Endometrial microvascular endothelial cells (primary cell): Measurements from ENCODE around the gene SYNPO. TPM values are rescaled to one million over a fixed set of nuclear protein-coding genes. Genes with fewer than 3 reads are reported as not detected.

Experiments used
- in situ Hi-C: cut with HindIII; loops from 2 replicates; pipeline ENCODE4 v1.10.0; 2017; ENCODE audit warnings: low sequenced_read_pairs, low pct_unique_long_range_greater_than_20kb; ENCODE audit errors: inconsistent ontology term
- total RNA-seq: library from RNA; depleted of rRNA; stranded (reverse); fragments of >200 nt; gene quantifications from one replicate; pipeline ENCODE4 v1.2.3, GENCODE V29; 2015; ENCODE audit errors: inconsistent ontology term

Gene SYNPO
- total RNA-seq, 1 donor from 2014 or later = 34.8 TPM

DNA sequence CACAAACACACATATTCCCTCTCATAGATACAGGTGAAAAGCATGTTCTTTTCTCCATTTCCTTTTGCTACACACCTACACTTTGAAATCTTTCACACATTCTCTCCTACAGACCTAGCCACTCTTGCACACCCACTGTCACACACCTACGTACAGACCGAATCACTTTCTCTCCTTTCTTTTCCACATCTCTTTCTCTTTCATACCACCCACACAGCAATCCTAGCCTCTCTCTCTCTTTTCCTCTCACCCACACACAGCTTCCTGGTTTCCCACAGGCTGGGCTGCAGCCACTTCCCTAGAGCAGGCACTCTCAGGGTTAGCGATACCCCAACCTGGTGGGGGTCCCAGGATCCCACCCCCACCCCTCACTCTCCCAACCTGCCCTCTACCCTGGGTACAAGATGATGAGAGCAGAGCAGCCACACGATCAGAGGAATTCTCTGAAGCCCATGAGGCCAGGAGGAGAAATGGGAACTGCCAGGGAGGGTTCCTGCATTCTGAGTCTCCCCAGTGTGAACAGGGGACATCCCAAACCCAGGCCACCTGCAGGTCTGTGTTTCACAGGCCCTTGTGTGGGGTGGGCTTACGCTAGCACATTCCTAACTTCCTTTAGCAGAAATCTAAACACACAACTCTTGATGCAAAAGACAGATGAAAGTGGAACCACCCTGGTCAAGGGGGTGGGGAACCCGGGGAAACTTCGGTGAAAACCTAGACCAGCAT lies 17.1 kb upstream of the SYNPO start:
- in situ Hi-C loops = no loop called here

DNA sequence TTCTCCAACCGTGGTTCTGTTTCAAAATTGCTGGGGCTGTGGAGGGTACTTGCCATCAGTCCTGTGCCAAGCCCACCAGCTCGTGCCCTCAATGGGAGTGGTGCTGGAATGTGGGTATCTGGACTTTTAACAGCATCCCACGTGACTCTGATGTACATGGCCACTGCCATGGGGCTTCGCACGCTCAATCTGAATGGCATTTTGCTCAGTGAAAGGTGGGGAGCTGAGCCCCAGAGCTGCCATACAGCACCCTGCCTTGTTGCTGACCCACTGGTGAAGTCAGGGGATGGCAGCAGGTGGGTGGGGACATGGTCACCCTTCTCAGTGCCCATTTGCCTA lies 16.6 kb upstream of the SYNPO start:
- in situ Hi-C loops = no loop called here

DNA sequence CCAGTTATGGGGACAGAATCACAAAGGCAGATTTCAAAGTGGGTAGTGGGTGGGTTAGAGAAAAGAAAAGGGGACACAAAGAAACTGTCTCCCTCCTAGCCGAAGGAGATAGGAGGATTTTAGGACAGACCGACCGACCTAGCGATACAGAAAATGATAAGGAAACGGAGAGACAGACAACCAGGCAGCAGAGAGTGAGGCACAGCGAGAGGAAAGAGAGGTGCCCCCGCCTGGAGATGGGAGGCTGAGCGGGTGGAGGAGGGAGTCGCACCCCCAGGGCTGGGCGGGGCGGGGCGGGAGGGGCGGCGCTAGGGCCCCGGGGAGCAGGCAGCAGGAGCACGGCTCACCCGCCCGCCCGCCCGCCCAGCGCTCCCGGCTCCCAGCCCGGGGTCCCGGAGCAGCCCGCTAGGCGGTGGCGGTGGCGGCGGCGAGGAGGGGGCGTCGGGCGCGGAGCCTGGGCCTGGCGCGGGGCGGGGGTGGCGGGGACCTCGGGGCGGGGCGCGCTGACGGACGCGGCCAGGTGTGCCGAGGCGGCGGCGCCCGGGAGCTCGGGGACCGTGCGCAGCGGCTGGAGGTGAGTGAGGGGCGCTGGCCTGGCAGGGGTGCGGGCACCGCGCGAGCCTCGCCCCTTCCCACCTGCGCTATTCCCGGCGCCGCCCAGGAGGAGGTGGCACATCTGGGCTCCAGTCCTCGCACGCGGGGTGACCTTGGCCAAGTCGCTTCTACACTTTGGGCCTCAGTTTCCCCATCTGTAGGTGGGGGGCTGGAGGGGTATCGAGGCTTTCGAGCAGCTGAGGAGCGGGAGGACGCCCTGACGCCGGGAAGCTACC lies 15.9 kb upstream of the SYNPO start:
- in situ Hi-C loops = no loop called here

DNA sequence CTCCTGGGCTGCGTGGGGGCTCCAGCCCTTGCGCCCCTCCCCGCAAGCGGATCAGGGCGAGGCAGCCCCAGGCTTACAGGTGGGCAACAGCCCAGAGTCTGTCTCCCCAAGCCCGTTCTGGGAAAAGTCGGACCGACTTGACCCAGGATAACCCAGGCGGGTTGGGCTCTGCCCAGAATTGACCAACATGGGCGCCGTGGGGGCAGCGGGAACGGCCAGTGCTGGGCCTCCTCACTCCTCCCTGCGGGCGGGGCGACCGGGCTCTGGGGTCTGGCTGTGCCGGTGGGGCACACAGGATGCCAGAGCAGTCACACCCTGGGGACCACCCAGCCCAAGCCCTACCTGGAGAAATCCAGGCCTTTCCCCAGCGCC lies 15.3 kb upstream of the SYNPO start:
- in situ Hi-C loops = no loop called here

DNA sequence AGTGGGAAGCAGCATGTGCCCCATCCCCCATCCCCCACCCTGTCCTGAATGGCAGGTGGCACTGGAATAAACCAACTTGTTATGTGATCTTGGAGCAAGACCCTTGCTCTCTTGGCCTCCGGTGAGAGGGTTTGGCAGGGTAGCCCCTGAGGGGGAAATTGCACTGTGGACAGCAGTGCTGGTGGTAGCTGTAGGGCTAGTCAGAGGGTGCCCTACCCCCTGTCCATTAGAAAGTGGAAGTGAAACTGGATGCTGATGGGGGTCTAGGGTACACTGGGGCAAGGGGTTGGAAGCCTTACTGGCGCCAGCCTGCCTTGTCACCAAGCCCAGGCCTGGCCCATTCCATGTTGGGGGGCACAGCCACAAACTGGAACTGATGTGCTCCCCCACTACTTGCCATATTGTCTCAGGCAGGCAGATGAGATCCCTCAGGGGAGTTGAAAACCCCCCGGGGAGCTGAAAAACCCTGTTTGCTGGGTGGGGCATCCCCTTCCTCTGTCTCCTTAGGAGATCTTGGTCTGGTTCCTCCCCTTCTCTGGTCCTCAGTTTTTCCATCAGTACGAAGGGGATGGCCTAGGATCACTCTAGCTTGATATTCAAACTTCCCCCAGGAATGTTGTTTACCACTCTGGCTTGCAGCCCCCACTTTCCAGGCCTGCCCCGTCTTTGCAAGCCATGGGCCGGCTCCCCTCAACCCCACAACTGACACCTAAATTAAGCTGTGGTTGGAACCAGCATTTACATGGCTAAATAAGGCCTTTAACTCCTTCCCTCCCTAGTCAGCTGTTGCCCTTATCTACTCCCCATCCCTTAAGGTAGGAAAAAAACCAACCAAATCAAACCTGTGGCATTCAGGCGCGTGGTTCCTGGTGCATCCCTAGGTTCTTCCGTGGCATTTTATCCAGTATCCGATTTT lies 14.4 kb upstream of the SYNPO start:
- in situ Hi-C loops = no loop called here

DNA sequence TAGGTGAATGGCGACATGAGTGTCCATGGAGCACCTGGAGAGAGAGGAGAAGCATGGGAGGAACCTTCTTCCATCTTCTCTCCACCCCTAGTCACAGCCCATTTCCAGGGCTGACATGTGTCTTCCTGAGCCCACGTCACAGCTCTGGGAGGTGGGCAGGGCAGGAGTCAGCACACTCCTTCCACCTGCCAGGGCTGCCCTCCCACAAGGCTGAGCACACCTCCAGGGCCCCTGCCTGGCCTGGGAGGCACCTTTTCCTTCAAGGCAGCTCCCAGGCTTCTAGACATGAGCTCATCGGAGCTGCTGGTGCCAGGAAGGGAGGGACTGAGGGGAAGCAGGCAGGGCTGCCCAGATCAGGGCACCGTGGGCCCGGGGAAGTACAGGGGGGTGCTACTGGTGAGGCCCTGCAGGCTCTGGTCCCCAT lies 13.6 kb upstream of the SYNPO start:
- in situ Hi-C loops = no loop called here

DNA sequence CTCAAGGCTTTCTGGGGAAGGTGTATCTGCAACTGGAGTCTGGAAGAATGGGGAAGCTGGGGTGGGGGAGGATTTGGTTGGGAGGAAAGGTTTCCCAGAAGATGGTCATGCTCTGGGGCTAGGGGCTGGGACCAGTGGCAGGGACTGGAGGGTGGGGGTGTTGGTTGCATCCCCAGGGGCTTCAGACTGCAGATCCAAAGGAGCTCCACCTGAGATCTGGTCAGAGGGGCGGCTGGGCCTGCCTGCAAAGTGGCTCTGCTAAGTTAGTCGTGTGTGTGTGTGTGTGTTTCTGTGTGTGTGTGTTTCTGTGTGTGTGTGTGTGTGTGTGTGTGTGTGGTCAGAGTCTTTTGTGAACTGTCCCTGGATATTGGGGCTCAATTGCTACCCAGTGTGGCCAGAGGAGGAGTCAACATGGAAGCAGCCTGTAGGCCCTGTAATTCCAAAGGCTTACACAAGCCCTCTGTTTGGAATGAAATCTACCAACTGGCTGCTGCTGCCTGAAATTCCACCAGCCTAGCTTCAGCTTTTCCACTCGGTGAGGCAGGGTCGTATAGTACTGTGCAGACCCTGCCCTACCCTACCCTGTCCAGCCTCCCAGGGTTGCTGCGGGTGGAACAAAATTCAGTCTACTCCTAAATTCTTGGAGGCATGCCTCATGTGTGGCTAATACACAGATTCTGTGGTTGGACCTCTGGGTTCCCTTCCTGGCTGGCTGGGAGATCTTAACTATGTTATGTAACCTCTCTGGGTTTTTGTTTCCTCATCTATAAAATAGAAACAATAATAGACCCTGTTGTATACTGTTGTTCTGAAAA lies 12.5 kb upstream of the SYNPO start:
- in situ Hi-C loops = no loop called here

DNA sequence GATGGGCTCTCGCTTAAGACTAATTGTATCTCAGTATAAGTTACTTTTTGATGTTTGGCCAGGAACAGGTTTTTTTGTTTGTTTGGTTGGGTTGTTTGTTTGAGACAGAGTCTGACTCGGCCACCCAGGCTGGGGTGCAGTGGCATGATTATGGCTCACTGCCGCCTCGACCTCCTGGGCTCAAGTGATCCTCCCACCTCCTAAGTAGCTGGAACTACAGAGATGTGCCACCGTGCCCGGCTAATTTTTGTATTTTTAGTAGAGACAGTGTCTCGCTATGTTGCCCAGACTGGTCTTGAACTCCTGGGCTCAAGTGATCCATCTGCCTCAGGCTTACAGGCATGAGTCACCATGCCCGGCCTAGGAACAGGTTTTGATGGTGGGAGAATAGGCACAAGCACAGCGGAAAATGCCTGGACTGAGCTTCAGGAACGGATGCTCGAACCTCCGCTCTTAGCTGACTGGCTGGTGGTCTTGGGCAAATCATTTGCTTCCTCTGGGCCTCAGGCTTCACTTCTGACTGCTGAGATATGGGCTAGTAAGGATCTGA lies 11.4 kb upstream of the SYNPO start:
- in situ Hi-C loops = no loop called here

DNA sequence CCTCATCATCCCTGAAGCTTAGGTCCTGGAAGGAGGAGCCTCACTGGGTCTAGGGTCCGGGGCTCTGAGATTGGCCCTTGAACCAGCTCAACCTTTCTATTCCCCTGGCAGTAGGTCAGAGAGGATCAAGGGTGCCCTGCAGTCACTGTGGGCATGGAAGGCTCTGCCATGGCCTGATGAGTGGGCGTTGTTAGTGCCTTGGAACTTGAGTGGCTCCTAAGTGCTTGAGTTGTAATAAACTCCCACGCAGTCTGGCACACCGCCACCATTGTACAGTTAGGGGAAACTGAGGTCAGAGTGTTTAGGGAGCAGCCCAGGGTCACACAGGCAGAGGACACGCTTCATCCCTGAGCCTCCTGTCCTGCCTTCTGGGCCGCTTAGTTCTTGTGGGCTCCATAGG lies 10.4 kb upstream of the SYNPO start:
- in situ Hi-C loops = no loop called here

DNA sequence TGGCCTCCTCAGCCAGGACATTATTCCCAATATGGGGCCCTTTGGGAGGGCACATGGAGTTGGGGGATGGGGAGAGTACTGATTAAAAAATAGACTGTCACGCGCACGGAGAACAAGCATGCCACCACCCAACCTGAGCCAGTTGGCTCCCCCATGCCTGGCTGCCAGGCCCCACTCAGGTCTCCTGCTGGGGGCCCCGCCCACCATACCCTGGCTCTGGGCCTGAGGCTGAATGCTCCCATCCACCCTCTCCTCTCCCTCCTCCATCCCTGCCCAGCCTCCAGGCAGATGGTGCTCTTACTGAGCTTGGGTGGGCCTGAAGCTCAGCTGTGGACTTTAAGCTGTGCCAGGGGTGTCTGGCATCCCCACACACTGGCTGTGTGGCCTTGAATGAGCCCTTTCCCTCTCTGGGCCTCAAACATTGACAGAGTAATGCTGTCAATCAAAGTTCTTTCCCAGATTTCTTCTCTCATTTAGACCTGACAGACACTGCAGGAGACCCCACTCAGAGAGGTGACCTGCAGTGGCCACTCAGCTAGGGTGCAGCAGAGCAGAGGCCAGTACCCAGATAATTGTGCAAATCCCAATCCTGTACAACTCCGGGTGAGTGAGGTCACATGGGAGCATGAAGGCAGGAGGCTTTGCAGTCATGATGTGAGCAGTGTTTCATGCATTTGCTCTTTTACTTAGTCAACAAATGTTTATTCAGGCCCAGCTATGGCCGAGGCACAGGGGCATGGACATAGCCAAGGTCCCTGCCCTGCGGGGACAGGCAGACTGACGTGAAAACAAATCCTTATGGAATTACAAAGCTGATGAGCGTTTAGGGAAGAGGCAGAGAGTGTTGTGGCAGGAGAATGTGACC lies 9.8 kb upstream of the SYNPO start:
- in situ Hi-C loops = no loop called here

DNA sequence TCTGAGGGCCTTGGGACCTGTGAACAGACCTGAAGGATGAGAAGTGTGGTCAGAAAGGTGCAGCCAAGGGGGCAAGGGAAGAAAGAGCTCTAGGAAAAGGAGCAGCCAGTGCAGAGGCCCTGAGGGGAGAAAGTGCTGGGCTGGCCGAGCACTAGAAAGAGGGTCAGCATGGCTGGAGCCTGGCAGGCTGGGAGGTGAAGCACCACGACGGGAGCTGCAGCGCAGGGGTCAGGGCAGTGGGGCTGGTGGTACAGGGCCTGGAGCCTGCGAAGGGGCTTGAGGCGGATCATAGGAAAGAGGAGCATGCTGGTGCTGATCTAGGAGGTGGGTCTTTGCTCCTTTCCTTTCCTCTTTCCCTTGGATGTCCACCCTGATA lies 9.1 kb upstream of the SYNPO start:
- in situ Hi-C loops = no loop called here

DNA sequence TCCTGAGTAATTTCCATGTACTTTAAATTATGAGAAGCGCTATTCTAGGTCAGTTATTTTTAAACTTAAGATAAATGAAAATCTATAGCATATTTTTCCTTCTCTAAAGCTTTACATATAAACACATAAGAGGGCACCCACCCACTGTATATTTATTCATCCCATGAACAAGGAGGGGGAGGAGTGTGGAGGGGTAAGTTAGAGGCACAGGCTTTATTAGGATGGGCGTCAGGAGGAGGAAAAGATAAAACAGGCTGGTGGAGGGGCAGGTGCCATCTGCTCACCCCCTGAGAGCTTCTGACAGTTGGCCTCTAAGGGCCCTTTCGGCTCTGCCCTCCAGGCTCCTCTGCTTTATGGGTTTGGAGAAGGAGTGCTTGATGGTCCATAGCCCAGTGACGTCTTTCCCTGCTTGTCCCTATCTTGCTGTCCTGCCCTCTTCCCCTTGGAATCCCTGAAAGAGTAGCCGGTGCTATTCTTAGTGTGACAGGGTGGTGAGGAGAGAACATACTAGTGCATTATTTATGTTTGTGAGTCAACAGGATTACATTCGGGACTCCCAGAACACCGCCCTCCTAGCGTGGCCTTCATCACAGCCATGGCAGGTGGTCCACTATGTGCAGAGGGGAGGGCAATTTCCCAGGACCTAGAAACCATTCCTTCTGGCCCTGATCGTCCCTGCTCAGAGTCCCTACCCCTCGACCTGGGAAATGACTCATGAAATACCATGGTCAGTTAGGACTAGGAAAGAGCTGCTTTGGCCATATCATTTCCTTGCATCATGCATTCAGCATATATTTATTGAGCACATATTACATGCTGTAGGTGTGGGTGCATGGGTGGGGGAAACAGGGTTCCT lies 7.9 kb upstream of the SYNPO start:
- in situ Hi-C loops = no loop called here

DNA sequence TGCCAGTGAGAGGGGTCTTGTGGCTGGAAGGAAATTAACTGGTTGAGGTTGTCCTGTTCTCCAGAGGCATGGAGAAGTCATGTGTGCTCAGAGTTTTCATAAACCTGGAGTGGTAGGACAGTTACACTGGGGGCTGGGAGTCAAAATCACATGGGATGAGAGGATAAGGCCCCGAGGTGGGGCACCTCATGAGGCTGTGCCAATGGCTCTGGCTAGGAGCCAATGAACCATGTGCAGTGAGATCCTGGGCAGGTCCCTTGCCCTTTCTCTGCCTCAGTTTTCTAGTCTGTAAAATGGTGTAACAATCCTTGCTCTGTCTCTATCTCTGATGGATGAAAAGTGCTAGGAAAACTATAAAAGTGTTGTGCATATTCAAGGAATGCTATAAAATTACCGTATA lies 7.0 kb upstream of the SYNPO start:
- in situ Hi-C loops = no loop called here

DNA sequence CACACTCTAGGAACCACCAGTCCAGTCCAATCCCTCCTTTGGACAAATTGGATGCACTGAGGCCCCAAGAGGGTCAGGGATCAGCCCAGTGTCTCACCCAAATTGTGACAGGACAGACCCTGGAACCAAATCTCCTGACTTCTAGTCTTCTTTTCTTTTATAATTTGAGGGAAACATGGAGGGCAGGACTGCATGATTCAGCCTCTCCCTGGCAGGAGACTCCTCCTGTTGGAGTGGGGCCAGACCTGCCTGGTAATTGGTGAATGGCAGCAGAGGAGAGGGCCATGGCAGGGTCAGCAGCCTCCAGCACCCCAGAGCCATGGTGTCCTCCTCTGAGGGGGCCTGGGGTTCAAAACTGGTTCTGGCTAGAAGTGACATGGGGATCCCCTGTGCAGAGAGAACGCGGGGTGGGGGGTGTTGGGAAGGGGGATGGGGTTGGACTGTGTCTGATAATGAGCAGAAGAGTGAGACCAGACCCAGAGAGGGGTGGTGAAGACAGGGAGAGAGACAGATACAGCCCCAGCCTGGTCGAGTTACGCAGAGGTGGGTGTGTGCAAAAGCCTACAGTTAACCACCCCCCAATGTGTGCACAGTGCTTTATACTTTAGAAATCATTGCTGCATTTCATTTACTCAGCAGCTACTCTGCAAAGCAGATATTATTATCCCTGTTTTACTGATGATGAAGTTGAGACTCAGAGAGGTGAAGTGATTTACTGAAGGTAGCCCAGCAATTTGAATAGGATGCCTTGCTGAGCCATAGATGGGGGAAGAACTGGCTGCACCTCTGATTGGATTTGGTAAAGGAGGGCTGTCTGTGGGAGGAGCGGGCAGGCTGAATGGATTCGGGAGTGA lies 3.8 kb upstream of the SYNPO start:
- in situ Hi-C loops = no loop called here

DNA sequence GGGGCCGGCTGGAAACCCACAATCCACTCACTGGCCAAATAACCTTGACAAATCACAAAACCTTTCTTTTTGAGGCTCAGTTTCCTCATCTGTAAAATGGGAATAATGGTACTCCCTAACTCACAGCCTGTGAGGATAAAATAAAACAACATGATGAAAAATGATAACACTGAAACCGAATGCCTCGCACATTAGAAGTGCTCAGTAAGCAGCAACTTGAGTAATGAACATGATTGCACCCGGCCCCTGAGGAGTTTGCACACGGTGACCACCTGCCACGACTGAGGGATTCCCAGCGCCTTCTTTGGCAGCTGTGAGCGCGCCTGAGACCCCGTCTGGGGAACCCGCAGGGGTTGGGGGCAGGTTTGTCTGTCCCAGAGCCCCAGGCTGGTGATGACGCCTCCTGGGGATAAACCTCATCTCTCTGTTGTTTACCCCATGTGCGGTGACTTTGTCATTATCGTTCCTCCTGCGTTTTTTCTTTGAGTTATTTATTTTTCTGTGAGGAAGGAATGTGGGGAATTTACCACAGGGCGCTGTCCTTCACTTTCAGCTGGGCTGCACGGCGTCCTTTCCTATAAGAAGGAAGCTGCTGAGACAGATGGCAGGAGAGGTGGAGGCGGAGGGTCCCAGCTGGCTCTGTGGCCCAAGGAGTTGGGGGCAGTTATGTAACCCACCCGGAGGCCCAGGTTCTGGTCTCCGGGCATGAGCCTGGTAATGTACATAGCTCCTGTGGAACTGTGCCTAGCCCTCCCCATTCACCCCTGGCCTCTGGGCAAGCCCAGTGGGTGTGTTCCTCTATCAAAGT lies 3.0 kb upstream of the SYNPO start:
- in situ Hi-C loops = no loop called here
